ENCODE results near the gene CFDP1.

Gene CFDP1

DNA sequence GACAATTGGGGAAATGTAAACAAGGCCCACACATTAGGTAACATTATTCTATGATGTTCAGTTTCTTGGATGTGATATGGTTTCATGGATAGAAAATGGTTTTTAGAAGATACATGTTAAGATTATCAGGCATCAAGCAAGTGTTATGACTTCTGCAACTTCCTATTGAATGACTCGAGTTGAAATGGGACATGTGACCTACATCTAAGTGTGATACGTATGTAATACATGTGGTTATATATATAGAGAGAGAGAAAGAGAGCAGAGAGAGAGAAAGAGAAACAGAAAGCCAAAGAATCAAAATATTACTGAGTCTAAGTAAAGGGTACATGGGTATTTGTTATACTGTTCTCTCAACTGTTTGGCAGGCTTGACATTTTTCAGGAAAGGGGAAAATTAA is 29.5 kb upstream of the CFDP1 start:
- no peak for TF ChIP-seq SIN3A (IDR thresholded peaks at IDR 0.05; ENCODE audit: borderline replicate concordance, insufficient read depth, low read length)
- no peak for TF ChIP-seq FOXP2 (optimal IDR thresholded peaks at IDR 0.05; ENCODE audit: borderline replicate concordance, extremely low read depth, extremely low read length, insufficient read depth)
- TF ChIP-seq POLR2AphosphoS5 (IDR thresholded peaks at IDR 0.05; ENCODE audit: low read depth, low read length): no peak

DNA sequence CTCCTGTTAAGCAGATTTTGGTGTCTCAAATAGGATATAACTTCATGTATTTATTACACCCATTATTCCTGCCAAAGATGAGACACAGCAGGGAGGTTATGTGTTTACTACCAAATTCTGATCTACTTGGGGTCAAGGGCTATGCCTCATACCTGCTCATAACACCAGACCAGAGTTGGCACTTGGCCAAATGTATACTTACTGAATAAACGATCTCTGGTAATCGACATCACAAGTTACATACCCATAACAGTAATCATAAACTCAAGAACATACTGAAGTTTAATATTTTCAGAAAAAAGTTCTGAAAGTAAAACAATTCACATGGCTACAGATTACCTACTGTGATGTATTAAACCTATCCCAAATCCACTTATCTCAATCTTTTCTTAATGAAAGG is 28.3 kb upstream of the CFDP1 start:
- TF ChIP-seq TAF1 (IDR thresholded peaks at IDR 0.05; ENCODE audit: borderline replicate concordance, insufficient read depth, low read length): no peak
- TF ChIP-seq SIN3A (IDR thresholded peaks at IDR 0.05; ENCODE audit: borderline replicate concordance, insufficient read depth, low read length): no peak
- TF ChIP-seq POLR2AphosphoS5 (IDR thresholded peaks at IDR 0.05; ENCODE audit: low read depth, low read length): no peak
- no peak for TF ChIP-seq REST (IDR thresholded peaks at IDR 0.05; ENCODE audit: insufficient read depth in 1 of 2, low read depth in 2 of 2, low read length in 2 of 2)
- TF ChIP-seq FOXP2 (optimal IDR thresholded peaks at IDR 0.05; ENCODE audit: borderline replicate concordance, extremely low read depth, extremely low read length, insufficient read depth): no peak

DNA sequence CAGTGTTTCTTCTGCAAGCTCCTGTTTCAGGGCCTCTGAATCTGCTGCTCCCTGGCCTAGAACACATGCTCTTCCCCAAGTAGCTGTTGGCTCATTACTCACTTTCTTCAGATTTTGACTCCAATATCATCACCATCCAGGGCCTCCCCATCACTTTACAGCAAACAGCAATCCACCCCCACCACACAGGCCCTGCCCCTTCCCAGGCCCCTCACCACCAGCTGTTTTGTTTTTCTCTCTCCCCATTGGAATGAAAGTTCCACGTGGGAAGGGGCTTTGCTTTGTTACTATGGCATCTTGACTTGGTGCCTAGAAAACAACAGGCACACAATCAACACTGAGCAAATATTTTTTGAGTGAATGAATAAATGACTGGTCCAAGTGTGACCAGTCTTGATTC is 27.1 kb upstream of the CFDP1 start:
- TF ChIP-seq REST (IDR thresholded peaks at IDR 0.05; ENCODE audit: insufficient read depth in 1 of 2, low read depth in 2 of 2, low read length in 2 of 2): no peak
- TF ChIP-seq SIN3A (IDR thresholded peaks at IDR 0.05; ENCODE audit: borderline replicate concordance, insufficient read depth, low read length): no peak
- no peak for TF ChIP-seq POLR2AphosphoS5 (IDR thresholded peaks at IDR 0.05; ENCODE audit: low read depth, low read length)
- no peak for TF ChIP-seq FOXP2 (optimal IDR thresholded peaks at IDR 0.05; ENCODE audit: borderline replicate concordance, extremely low read depth, extremely low read length, insufficient read depth)
- TF ChIP-seq TAF1 (IDR thresholded peaks at IDR 0.05; ENCODE audit: borderline replicate concordance, insufficient read depth, low read length): no peak

DNA sequence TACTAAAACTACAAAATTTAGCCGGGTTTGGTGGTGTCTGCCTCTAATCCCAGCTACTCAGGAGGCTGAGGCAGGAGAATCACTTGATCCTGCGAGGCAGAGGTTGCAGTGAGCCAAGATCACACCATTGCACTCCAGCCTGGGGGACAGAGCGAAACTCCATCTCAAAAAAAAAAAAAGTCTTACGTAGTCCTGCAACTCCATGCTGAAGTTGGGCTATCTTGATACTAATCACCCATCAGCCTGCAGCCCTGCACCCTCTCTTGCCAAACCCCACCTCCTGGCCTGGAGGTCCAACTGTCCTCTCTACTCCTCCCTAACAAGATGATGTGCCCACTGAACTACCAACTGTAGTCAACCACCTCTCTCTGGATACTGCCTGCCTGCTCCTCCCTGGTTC is 26.4 kb upstream of the CFDP1 start:
- no peak for TF ChIP-seq SIN3A (IDR thresholded peaks at IDR 0.05; ENCODE audit: borderline replicate concordance, insufficient read depth, low read length)
- no peak for TF ChIP-seq REST (IDR thresholded peaks at IDR 0.05; ENCODE audit: insufficient read depth in 1 of 2, low read depth in 2 of 2, low read length in 2 of 2)
- no peak for TF ChIP-seq TAF1 (IDR thresholded peaks at IDR 0.05; ENCODE audit: borderline replicate concordance, insufficient read depth, low read length)
- TF ChIP-seq POLR2AphosphoS5 (IDR thresholded peaks at IDR 0.05; ENCODE audit: low read depth, low read length): no peak
- no peak for TF ChIP-seq FOXP2 (optimal IDR thresholded peaks at IDR 0.05; ENCODE audit: borderline replicate concordance, extremely low read depth, extremely low read length, insufficient read depth)

- TF ChIP-seq REST (IDR thresholded peaks at IDR 0.05; ENCODE audit: insufficient read depth in 1 of 2, low read depth in 2 of 2, low read length in 2 of 2) (no peak), POLR2AphosphoS5 (IDR thresholded peaks at IDR 0.05; ENCODE audit: low read depth, low read length) (no peak), SIN3A (IDR thresholded peaks at IDR 0.05; ENCODE audit: borderline replicate concordance, insufficient read depth, low read length) (no peak), TAF1 (IDR thresholded peaks at IDR 0.05; ENCODE audit: borderline replicate concordance, insufficient read depth, low read length) (no peak), FOXP2 (optimal IDR thresholded peaks at IDR 0.05; ENCODE audit: borderline replicate concordance, extremely low read depth, extremely low read length, insufficient read depth) (no peak)
These were observed 25.1 kb upstream of the CFDP1 start for GRCh38 chr16:75458439-75458838.

All from PFSK-1 (cell line).